SK-N-SH treated with all-trans-retinoic acid at 6 μM for 48 hours (cell line): ENCODE data around the gene RECQL5.

ENCODE experiments used
- ATAC-seq: fragments of 200-7000 bp; cut with Tn5 transposase; 3 replicates; pipeline ENCODE4 v1.9.1; 2020; ENCODE audit warnings: mild to moderate bottlenecking, moderate library complexity
- ARNTL ChIP-seq: fragments of 450-650 bp; formaldehyde crosslinking; IDR thresholded peaks from 2 replicates; pipeline ENCODE4 v1.5.0; 2020; ENCODE audit warnings: low read depth, mild to moderate bottlenecking, moderate library complexity, borderline replicate concordance
- BACH2 ChIP-seq: fragments of 250-450 bp; sonication (Bioruptor Pico); IDR thresholded peaks from 2 replicates; pipeline ENCODE4 v1.9.0; 2021; ENCODE audit warnings: mild to moderate bottlenecking, borderline replicate concordance
- CSDC2 ChIP-seq: fragments of 250-450 bp; sonication (Bioruptor Pico); IDR thresholded peaks from 2 replicates; pipeline ENCODE4 v1.5.0; 2020; ENCODE audit warnings: mild to moderate bottlenecking, moderate library complexity
- ESRRG ChIP-seq: fragments of 250-450 bp; sonication (Bioruptor Pico); IDR thresholded peaks from 2 replicates; pipeline ENCODE4 v1.6.1; 2021; ENCODE audit warnings: mild to moderate bottlenecking
- GLIS3 ChIP-seq: fragments of 250-450 bp; sonication (Bioruptor Pico); IDR thresholded peaks from 2 replicates; pipeline ENCODE4 v1.5.0; 2020; ENCODE audit warnings: mild to moderate bottlenecking, moderate library complexity
- ISL1 ChIP-seq: fragments of 250-450 bp; sonication (Bioruptor Pico); IDR thresholded peaks from 2 replicates; pipeline ENCODE4 v2.1.2; 2022; ENCODE audit warnings: mild to moderate bottlenecking, moderate library complexity
- OSR1 ChIP-seq: fragments of 250-450 bp; sonication (Bioruptor Pico); IDR thresholded peaks from 2 replicates; pipeline ENCODE4 v1.8.0; 2022; ENCODE audit warnings: moderate library complexity, mild to moderate bottlenecking, inconsistent platforms
- PPARA ChIP-seq: fragments of 250-450 bp; sonication (Bioruptor Pico); IDR thresholded peaks from 2 replicates; pipeline ENCODE4 v1.5.0; 2020; ENCODE audit warnings: mild to moderate bottlenecking, borderline replicate concordance
- RARB ChIP-seq: fragments of 250-450 bp; sonication (Bioruptor Pico); IDR thresholded peaks from 2 replicates; pipeline ENCODE4 v1.8.0; 2021; ENCODE audit warnings: mild to moderate bottlenecking, moderate library complexity
- SNAI2 ChIP-seq: fragments of 250-450 bp; sonication (Bioruptor Pico); IDR thresholded peaks from 2 replicates; pipeline ENCODE4 v1.5.0; 2020; ENCODE audit warnings: mild to moderate bottlenecking, moderate library complexity
- TCF4 ChIP-seq: fragments of 250-450 bp; sonication (Bioruptor Pico); IDR thresholded peaks from 2 replicates; pipeline ENCODE4 v1.8.0; 2021; ENCODE audit warnings: mild to moderate bottlenecking, moderate library complexity, borderline replicate concordance
- TOX ChIP-seq: fragments of 250-450 bp; sonication (Bioruptor Pico); IDR thresholded peaks from 2 replicates; pipeline ENCODE4 v1.8.0; 2021; ENCODE audit warnings: mild to moderate bottlenecking, moderate library complexity, borderline replicate concordance
- ZC3H10 ChIP-seq: fragments of 250-450 bp; sonication (Bioruptor Pico); IDR thresholded peaks from 2 replicates; pipeline ENCODE4 v1.5.1; 2021; ENCODE audit warnings: mild to moderate bottlenecking, moderate library complexity
- ZFP3 ChIP-seq: fragments of 250-450 bp; sonication (Bioruptor Pico); IDR thresholded peaks from 2 replicates; pipeline ENCODE4 v1.5.0; 2020; ENCODE audit warnings: mild to moderate bottlenecking, moderate library complexity
- ZNF565 ChIP-seq: fragments of 450-650 bp; formaldehyde crosslinking; conservative IDR thresholded peaks from 2 replicates; pipeline ENCODE4 v1.5.0; 2020; ENCODE audit warnings: low read depth, mild to moderate bottlenecking, moderate library complexity
- ZNF70 ChIP-seq: fragments of 450-650 bp; formaldehyde crosslinking; IDR thresholded peaks from 2 replicates; pipeline ENCODE4 v1.5.0; 2020; ENCODE audit warnings: mild to moderate bottlenecking, moderate library complexity
- ZNF8 ChIP-seq: fragments of 450-650 bp; formaldehyde crosslinking; IDR thresholded peaks from 2 replicates; pipeline ENCODE4 v1.5.0; 2020; ENCODE audit warnings: mild to moderate bottlenecking, moderate library complexity
- TF ChIP-seq, protein P1 (sequence below): fragments of 250-450 bp; sonication (Bioruptor Pico); IDR thresholded peaks from 2 replicates; pipeline ENCODE4 v1.8.0; 2021; ENCODE audit warnings: low read depth, mild to moderate bottlenecking, moderate library complexity, borderline replicate concordance
- TF ChIP-seq, protein P2 (sequence below): fragments of 250-450 bp; sonication (Bioruptor Pico); IDR thresholded peaks from 2 replicates; pipeline ENCODE4 v1.5.0; 2020; ENCODE audit warnings: mild to moderate bottlenecking, moderate library complexity
- TF ChIP-seq, protein P3 (sequence below): fragments of 250-450 bp; sonication (Bioruptor Pico); IDR thresholded peaks from 2 replicates; pipeline ENCODE4 v1.5.1; 2020; ENCODE audit warnings: low read depth, mild to moderate bottlenecking, moderate library complexity

RECQL5 gene

DNA sequence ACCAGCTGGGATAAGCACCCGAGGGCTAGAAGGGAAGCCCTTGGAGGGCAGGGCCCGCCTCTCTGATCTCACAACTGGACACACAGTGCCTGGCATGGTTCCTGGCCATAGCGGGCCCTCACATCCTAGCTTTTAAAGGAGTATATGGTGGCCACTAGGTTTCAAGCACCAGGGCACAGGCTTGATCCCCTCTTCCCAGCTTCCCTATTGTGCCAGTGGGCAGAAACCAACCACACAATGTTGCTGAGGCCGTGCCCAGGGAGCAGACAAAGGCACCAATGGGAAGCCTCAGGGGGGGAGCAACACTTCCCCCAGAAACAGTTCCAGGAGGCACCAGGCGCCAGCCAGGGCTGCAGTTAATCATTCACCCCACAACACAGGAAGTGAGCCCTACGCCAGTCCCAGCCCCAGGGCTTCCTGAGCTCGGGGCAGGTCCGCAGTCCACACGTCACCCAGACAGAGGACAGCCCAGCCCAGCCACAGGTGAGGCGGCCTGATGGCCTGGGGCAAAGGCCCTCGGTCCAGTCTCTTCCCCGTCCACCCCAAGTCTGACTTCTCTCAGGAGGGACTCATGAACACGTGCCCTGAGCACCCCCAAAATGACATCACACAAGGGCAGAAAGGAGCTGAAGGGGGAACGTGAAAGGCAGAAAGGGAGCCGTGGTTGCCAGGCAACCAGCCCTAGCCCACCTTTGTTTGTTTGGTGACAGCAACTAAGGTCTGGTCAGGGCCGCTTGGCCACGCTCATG is 20.9 kb downstream of the RECQL5 start:
- no peak for ATAC-seq
- TF ChIP-seq, protein P1, sequence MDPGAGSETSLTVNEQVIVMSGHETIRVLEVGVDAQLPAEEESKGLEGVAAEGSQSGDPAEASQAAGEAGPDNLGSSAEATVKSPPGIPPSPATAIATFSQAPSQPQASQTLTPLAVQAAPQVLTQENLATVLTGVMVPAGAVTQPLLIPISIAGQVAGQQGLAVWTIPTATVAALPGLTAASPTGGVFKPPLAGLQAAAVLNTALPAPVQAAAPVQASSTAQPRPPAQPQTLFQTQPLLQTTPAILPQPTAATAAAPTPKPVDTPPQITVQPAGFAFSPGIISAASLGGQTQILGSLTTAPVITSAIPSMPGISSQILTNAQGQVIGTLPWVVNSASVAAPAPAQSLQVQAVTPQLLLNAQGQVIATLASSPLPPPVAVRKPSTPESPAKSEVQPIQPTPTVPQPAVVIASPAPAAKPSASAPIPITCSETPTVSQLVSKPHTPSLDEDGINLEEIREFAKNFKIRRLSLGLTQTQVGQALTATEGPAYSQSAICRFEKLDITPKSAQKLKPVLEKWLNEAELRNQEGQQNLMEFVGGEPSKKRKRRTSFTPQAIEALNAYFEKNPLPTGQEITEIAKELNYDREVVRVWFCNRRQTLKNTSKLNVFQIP (CRISPR knock-in tag), result no peak
- no peak for TF ChIP-seq ZFP3 (CRISPR knock-in tag)
- no peak for TF ChIP-seq ZNF70 (CRISPR knock-in tag)
- TF ChIP-seq ESRRG (CRISPR knock-in tag), result no peak
- no peak for TF ChIP-seq TOX
- no peak for TF ChIP-seq ZC3H10 (CRISPR knock-in tag)
- TF ChIP-seq PPARA, result no peak
- TF ChIP-seq ZNF8 (CRISPR knock-in tag), result no peak
- TF ChIP-seq ARNTL (CRISPR knock-in tag), result no peak
- TF ChIP-seq RARB, result no peak
- no peak for TF ChIP-seq CSDC2 (CRISPR knock-in tag)
- no peak for TF ChIP-seq GLIS3 (CRISPR knock-in tag)
- TF ChIP-seq ZNF565 (CRISPR knock-in tag), result no peak

DNA sequence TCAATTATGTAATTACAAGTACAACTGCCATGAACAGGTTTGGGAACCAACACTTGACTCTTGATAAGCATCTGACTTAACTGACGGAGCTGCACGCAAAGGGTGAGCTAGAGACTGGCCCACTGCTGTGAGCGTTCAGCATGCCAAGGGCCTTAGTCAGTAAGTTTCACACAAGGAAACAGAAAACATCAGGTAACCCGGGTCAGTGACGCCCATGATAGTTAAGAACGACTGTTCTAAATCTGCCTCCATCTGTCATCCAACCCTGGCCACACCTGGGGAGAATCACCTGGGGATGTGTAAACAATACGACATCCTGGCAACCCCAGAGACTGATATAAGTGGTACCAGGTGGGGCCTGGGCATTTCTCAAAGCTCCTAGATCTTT is 21.5 kb downstream of the RECQL5 start:
- no peak for ATAC-seq
- TF ChIP-seq SNAI2 (CRISPR knock-in tag), result no peak
- no peak for TF ChIP-seq ZNF565 (CRISPR knock-in tag)
- no peak for TF ChIP-seq ZFP3 (CRISPR knock-in tag)
- TF ChIP-seq PPARA, result no peak
- no peak for TF ChIP-seq OSR1 (CRISPR knock-in tag)
- TF ChIP-seq ZNF8 (CRISPR knock-in tag), result no peak
- TF ChIP-seq RARB, result no peak
- TF ChIP-seq ISL1 (CRISPR knock-in tag), result no peak
- TF ChIP-seq, protein P1 (CRISPR knock-in tag), result no peak
- no peak for TF ChIP-seq TOX

DNA sequence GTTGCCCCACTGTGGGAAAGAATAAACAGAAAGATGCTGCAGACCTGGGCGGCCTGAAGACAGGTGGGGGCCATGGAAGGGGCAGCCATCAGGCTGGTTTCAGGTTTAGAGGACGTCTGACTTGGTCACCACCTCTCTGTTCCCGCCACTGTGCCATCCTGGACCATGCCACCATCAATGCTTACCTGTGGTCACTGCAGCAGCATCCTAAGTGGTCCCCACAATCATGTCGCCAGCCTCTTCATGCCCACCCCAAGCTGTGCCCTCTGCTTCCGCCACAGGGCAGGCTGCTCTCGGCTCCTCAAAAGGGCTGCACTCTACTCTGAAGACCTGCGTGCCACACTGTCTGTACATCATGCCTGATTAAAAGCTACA is 23.3 kb downstream of the RECQL5 start:
- no peak for ATAC-seq
- TF ChIP-seq, protein P1 (CRISPR knock-in tag), result no peak
- TF ChIP-seq ZFP3 (CRISPR knock-in tag) (no peak), PPARA (no peak), ESRRG (CRISPR knock-in tag) (no peak), RARB (no peak), ZNF8 (CRISPR knock-in tag) (no peak), ARNTL (CRISPR knock-in tag) (no peak), BACH2 (no peak), ZNF565 (CRISPR knock-in tag) (no peak), TCF4 (CRISPR knock-in tag) (no peak), GLIS3 (CRISPR knock-in tag) (no peak), SNAI2 (CRISPR knock-in tag) (no peak), ZC3H10 (CRISPR knock-in tag) (no peak)
- TF ChIP-seq, protein P2, sequence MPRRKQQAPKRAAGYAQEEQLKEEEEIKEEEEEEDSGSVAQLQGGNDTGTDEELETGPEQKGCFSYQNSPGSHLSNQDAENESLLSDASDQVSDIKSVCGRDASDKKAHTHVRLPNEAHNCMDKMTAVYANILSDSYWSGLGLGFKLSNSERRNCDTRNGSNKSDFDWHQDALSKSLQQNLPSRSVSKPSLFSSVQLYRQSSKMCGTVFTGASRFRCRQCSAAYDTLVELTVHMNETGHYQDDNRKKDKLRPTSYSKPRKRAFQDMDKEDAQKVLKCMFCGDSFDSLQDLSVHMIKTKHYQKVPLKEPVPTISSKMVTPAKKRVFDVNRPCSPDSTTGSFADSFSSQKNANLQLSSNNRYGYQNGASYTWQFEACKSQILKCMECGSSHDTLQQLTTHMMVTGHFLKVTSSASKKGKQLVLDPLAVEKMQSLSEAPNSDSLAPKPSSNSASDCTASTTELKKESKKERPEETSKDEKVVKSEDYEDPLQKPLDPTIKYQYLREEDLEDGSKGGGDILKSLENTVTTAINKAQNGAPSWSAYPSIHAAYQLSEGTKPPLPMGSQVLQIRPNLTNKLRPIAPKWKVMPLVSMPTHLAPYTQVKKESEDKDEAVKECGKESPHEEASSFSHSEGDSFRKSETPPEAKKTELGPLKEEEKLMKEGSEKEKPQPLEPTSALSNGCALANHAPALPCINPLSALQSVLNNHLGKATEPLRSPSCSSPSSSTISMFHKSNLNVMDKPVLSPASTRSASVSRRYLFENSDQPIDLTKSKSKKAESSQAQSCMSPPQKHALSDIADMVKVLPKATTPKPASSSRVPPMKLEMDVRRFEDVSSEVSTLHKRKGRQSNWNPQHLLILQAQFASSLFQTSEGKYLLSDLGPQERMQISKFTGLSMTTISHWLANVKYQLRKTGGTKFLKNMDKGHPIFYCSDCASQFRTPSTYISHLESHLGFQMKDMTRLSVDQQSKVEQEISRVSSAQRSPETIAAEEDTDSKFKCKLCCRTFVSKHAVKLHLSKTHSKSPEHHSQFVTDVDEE (CRISPR knock-in tag), result no peak
- TF ChIP-seq, protein P3, sequence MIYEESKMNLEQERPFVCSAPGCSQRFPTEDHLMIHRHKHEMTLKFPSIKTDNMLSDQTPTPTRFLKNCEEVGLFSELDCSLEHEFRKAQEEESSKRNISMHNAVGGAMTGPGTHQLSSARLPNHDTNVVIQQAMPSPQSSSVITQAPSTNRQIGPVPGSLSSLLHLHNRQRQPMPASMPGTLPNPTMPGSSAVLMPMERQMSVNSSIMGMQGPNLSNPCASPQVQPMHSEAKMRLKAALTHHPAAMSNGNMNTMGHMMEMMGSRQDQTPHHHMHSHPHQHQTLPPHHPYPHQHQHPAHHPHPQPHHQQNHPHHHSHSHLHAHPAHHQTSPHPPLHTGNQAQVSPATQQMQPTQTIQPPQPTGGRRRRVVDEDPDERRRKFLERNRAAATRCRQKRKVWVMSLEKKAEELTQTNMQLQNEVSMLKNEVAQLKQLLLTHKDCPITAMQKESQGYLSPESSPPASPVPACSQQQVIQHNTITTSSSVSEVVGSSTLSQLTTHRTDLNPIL (CRISPR knock-in tag), result no peak
